ENCODE results near the gene GNA15.
A peak's percentile ranks its signal among the peaks of the same experiment; 100 is the strongest.
"Not testable (repeated sequence)": the region's sequence is repeated elsewhere in the genome, so short reads cannot be mapped to it uniquely, and the experiment has no call there.

Gene GNA15

DNA sequence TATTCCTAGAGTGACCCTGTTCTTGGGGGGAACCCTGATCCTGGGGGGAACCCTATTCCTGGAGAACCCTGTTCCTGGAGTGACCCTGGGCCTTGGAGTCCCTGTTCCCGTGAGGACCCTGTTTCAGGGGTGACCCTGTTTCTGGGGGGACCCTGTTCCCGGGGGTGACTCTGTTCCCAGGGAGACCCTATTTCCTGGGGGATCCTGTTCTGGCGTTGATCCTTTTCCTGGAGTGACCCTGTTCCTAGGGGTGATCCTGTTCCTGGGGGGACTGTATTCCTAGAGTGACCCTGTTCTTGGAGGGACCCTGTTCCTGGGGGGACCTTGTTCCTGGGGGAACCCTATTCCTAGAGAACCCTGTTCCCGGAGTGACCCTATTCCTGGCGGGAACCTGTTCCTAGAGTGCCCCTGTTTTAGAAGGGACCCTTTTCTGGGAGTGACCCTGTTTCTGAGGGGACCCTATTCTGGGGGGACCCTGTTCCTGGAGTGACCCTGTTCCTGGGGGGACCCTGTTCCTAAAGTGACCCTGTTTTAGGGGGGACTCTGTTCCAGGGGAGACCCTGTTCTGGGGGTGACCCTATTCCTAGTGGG, 15.0 kb downstream of the GNA15 start:
- DNase-seq: no peak

DNA sequence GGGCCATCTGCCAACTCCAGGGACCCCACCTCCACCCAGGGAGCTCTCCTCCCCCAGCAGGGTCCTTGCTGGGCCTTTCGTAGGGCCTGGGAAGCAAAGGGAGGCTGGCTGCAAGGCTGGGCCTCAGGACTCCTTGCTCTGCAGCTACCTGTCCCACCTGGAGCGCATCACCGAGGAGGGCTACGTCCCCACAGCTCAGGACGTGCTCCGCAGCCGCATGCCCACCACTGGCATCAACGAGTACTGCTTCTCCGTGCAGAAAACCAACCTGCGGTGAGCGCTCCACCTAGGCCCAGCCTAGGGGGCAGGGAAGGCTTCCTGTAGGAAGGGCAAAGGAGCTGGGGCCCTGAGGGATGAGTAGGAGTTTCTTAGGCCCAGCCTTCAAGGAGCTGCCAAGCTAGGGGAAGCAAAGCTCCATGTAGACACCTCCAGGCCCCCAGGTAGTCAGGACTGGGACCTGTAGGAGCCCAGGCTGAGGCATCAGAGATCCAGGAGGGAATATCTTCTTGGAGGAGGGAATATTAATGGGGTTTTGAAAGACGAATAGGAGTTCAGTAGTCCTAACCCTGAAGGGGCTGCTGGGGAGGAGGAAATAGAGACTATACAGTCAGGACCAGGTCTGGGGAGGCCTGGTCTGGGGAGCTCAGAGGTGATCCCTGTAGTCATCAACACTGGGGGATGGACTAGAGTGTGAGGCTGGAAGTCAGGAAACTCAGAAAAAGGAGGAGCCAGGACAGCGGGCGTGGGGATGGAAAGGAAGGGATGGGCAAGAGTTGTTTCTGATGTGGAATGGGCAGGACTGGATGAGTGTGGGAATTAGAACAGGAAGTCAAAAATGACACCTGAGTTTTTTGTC, 16.0 kb downstream of the GNA15 start:
- DNase-seq: no peak

DNA sequence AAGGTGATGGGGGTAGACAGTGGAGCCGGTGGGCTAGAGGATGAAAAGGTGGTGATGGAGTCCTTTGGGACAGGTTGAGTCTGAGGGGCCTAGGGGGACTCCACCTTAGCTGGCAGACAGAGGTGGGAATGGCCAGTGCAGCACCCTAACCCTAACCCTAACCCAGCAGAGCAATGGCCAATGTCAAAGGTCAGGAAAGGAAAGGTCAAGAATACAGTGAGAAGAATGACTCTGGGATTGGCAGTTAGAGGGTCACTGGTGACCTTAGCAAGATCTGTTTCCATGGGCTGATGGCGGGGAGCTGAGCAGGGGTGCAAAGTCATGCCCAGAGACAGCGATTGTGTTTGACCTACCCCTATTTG, 16.6 kb downstream of the GNA15 start:
- DNase-seq: no peak

DNA sequence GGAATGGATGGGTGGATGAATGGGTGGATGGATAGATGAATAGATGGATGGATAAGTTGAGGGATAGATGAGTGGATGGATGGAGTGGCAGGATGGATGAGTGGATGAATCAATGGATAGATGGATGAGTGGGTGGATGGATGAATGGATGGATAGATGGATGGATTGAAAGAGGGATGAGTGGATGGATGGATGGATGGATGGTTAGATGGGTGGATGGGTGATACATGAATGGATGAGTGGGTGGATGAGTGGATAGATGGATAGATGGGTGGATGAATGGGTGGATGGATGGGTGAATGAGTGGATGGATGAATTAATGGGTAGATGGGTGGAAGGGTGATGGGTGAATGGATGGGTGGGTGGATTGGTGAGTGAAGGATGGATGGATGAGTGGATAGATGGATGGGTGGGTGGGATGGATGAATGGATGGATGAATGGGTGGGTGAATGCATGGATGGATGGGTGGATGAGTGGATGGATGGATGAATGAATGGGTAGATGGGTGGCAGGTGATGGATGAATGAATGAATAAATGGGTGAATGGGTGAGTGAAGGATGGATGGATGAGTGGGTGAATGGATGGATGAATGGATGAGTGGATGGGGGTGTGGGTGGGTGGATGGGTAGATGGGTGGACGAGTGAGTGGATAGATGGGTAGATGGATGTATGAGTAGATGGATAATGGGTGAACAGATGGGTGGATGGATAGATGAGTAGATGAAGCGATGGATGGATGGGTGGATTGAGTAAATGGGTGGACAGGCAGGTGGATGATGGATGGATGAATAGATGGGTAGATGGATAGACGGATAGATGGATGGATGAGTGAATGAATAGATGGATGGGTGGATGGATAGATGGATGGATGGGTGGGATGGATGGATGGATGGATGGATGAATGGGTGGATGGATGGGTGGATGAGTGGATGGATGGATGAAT, 17.7 kb downstream of the GNA15 start:
- DNase-seq: no peak

DNA sequence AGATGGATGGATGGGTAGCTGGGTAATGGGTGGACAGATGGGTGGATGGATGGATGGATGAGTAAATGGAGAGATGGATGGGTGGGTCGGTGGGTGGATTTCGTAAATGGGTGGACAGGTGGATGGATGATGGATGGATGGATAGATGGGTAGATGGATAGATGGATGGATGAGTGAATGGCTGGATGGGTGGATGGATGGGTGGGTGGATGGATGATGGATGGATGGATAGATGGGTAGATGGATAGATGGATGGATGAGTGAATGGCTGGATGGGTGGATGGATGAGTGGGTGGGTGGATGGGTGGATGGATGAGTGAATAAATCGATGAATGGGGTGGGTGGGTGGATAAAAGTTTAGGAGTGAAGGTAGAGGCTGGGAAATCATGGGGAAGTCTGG, 18.6 kb downstream of the GNA15 start:
- DNase-seq: not testable (repeated sequence)

DNA sequence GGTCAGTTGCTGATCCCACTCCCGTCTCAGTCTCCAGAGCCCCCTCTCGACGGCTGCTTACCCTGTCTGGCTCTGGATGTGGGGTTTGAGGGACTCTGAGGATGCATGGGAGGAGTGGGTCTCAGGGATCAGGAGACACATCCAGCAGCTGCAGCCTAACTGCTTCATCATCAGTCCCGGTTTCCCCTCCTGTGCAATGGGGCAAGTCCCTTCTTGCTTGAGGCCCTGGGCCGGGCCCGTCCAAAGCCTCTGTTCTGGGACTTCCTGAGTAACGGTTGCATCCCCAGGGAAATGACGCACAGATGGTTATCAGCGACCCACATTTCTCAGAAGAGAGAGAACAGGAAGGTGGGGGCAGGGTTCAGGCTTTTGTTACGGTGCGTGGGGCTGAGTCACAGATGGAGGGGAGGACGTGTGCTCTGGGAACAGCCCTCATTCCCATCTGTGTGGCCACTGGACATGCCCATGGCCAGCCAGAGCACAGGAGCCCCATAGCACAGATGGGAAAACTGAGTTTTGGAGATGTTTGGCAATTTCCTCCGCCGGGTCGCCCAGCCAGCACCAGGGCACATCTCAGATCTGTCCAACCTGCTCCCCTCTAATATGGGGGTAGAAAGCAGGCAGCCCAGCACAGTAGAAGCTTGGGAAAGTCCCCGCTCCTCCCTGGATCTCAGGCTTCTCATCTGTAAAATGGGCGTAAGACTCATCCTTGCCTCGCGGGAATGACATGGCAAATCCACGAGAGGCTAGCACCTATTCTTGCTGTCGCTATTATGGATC, 19.3 kb downstream of the GNA15 start:
- no peak for DNase-seq

DNA sequence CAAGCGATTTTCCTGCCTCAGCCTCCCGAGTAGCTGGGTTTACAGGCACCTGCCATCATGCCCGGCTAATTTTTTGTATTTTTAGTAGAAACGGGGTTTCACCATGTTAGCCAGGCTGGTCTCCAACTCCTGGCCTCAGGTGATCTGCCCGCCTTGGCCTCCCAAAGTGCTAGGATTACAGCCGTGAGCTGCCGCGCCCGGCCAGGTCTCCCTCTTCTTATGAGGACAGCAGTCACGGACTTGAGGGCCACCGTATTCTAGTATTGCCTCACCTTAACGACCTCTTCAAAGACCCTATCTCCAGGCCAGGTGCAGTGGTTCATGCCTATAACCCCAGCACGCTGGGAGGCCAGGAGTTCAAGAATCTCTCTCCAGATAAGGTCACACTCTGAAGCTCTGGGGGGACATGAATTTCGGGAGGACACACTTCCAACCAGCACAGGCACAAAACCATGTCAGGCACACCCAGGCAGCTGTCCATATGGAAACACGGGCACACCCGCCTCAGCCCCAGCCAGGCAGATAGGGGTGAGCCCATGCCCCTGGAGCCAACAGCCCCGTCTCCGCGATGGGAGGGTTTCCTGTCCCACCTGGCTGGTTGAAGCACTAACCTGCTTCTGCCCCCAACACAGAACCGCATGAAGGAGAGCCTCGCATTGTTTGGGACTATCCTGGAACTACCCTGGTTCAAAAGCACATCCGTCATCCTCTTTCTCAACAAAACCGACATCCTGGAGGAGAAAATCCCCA, 21.4 kb downstream of the GNA15 start:
- DNase-seq: no peak

DNA sequence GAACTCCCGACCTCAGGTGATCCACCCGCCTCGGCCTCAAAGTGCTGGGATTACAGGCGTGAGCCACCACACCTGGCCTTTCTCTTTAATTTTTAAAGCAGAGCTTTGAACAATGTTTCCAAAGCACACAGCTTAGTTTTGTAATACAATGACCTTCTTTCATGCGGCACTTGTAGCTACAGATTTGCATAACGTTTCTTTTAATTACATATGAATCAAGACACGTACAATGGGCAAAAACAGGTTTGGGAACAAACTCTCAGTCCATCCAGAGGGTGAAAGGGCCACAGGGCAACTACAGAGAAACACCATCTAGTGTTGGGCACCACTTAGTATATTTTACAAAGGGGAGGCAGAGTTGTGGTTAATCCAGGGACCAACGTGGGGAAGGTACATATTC, 23.7 kb downstream of the GNA15 start:
- DNase-seq: no peak

DNA sequence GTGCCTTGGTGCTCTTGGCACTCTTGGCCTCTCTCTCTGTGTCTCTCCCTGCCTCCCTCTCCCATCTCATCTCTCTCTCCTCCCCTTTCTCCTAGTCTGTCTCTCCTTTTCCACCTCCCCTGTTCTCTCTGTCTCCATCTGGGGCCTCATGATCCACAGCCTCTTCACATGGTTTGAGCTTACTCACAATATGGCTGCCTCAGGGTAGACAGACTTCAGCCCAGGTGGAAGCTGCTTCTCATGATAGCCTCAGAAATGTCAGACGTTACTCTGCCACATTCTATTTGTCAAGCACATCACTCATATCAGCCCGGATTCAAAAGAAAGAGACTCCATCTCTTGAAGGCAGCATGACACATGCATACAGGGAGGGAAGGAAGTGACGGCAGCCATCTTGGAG, 24.4 kb downstream of the GNA15 start:
- no peak for DNase-seq

DNA sequence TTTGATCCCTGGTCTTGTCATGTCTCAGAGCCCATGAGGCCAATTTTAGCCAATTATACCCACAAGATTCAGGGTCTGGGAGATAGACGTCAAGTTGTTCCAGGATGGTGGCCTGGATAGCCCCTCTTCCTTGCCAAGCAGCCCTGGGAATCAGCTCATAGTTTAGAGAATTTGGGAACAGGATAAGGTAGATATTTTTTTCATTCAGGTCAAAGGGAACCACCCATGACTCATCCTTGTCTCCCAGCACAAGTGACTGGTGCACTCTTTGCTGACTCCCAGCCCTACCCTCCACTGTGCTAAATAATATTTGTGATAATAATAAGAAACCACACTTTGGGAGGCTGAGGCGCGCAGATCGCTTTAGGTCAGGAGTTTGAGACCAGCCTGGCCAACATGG, 25.6 kb downstream of the GNA15 start:
- DNase-seq: no peak

DNA sequence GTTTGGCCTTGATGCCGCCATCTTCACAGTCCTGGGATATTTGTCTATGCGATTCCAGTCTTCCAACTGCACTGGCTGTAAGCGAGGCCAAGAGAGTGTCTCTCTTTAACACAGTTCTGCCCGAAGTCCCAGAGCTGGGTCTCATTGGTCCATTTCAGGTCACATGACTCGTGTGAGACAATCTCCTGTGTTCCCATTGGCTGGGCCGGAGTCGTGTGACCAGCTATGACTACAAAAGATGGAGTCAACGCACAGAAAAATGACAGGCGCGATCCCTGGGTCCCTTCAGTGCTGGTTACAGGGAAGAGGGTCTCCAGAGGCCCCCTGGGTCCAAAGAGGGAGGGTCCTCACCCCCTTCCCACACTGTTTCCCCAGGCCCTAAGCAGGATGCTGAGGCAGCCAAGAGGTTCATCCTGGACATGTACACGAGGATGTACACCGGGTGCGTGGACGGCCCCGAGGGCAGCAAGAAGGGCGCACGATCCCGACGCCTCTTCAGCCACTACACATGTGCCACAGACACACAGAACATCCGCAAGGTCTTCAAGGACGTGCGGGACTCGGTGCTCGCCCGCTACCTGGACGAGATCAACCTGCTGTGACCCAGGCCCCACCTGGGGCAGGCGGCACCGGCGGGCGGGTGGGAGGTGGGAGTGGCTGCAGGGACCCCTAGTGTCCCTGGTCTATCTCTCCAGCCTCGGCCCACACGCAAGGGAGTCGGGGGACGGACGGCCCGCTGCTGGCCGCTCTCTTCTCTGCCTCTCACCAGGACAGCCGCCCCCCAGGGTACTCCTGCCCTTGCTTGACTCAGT, 26.8 kb downstream of the GNA15 start:
- DNase-seq: peak in 1 of 3 experiments; percentile 35

DNA sequence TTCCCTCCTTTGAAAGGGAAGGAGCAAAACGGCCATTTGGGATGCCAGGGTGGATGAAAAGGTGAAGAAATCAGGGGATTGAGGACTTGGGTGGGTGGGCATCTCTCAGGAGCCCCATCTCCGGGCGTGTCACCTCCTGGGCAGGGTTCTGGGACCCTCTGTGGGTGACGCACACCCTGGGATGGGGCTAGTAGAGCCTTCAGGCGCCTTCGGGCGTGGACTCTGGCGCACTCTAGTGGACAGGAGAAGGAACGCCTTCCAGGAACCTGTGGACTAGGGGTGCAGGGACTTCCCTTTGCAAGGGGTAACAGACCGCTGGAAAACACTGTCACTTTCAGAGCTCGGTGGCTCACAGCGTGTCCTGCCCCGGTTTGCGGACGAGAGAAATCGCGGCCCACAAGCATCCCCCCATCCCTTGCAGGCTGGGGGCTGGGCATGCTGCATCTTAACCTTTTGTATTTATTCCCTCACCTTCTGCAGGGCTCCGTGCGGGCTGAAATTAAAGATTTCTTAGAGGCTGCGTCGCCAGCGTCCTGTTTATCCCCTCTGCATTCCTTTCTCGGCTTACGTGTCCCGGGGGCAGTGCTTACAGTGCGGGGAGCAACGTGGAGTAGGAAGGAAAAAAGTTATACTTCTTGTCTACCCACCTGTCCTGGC, 27.5 kb downstream of the GNA15 start:
- DNase-seq: peak; percentile 72 to 87 (median 73)

DNA sequence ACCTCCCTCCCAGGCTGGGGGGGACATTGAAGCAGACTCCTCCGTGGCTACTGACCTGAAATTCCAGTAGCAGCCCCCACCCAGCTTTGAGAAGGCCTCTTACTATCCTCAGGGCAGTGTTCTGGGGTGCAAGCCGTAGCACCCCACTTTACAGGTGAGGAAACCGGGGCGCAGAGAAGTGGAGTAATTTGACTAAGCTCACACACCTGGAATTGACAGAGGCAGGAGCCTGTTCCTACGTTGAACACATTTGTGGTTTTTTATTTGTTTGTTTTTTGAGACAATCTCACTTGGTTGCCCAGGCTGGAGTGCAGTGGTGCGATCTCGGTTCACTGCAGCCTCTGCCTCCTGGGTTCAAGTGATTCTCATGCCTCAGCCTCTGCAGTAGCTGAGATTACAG, 28.1 kb downstream of the GNA15 start:
- no peak for DNase-seq

DNA sequence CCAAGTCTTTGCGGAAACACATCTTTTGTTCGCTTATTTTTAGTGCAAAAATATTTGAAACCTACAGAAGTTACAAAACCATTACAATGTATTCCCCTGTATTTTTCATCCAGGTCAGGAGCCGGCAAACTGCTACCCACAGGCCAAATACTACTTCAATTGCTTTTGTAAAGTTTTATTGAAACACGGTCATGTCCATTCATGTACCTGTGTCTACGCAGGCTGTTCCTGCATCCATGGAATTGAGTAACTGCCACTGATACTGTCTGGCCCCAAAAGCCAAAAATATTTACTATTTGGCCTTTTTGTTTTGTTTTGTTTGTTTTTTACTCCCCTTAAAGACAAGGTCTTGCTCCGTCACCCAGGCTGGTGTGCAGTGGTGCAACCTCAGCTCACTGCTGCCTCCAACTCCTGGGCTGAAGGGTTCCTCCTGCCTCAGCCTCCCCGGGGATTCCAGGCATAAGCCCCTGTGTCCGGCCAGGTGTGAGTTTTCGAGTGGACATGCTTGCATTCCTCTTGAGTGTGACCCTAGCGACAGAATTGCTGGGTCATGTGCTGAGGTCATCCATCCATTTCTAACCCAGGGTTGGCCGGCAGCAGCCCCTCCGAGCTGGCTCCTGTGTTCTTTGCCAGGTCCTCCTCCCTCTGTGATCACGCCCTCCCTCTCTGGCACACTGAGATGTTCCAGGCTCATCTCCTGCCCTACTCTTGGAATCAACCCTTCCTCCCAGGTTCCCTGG, 31.9 kb downstream of the GNA15 start:
- no peak for DNase-seq

DNA sequence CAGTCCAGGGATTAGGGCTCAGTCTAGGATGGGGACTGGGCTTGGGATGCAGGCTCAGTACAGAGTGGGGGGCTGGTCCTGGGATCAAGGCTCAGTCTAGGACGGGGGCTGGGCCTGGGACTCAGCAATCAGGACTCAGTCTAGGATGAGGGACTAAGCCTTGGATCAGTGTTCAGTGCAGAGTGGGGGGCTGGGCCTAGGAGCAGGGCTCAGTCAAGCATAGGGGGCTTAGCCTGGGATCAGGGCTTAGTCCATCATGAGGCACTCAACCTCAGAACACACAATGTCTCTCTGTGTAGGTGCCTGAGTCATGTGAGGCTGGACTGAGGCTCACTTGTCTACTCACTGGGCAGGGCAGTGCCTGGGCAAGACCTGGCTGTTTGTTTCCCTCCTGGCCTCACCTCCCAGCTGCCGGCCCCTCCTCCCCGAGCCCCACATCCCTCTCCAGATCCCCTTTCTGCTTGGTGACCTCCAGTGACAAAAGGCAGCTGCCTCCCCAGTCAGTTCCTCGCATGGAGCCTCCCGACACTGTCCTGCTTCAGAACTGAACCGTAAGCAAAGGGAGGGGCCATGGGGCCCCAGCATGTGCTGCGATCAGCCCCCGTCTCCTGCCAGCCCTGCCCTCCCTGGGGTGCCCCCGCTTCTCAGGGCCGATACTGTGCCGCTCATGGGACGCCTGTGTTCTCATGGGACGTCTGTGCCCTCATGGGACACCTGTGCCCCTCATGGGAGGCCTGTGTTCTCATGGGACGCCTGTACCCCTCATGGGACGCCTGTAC, 36.2 kb downstream of the GNA15 start:
- no peak for DNase-seq

DNA sequence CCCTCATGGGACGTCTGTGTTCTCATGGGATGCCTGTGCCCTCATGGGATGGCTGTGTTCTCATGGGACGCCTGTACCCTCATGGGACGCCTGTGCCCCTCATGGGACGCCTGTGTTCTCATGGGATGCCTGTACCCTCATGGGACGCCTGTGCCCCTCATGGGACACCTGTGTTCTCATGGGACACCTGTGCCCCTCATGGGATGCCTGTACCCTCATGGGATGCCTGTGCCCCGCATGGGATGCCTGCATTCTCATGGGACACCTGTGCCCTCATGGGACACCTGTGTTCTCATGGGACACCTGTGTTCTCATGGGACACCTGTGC, 36.8 kb downstream of the GNA15 start:
- DNase-seq: not testable (repeated sequence)

DNA sequence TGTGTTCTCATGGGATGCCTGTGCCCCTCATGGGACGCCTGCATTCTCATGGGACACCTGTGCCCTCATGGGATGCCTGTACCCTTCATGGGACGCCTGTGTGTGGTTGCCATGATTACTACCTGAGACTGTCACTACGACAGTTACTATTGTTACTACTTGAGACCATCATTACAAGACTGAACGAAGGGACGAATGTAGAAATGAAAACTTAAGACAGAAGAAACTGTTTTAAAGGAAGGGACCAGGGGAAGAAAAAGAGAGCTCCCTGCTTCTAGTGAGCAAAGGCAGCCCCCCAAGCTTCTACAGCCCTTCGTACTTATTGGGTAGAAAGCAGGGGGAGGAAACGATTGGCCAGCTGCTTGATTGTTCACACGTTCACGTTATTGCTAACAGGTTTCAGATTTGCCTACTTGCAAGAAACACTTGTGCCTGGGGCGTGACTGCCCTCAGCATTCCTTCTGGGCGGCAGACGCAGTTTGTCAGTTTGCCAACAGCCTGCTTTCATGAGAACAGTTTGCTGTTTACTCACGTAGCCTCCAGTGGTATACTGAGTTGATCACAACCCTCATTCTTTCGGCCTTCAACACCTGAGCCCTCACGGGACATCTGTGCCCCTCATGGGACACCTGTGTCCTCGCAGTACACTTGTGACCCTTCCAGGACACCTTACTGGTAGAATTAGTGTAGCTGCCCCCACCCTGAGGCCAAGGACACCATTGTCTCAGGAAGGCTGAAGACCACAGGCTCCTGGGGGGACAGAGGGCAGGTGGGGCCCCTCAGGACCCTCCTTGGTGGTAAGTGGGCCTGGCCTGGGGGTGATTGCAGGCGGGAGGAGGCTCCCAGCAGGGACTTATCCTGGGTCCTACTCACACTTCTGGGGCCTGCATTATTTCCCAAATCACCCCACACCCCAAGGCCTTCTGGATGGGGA, 40.2 kb downstream of the GNA15 start:
- peak in 1 of 3 experiments; percentile 27 for DNase-seq

All from NCI-H1417 (cell line).